Daoy (cell line): ENCODE results near the gene ST3GAL3. TPM values are rescaled to one million over a fixed set of nuclear protein-coding genes. Genes with fewer than 3 reads are reported as not detected.
"Not testable (repeated sequence)": the region's sequence is repeated elsewhere in the genome, so short reads cannot be mapped to it uniquely, and the experiment has no call there.

ENCODE experiments used
- DNase-seq: peaks from one replicate; pipeline ENCODE4 v3.0.0-alpha.2; 2015; ENCODE audit warnings: low read depth
- total RNA-seq: library from RNA; depleted of rRNA; stranded (reverse); fragments of >200 nt; shearing (Covaris generic); gene quantifications from 2 replicates; pipeline ENCODE4 v1.2.3, GENCODE V29; 2014

Gene ST3GAL3
- total RNA-seq, 1 experiment from 2014 or later, result 13.0 TPM

DNA sequence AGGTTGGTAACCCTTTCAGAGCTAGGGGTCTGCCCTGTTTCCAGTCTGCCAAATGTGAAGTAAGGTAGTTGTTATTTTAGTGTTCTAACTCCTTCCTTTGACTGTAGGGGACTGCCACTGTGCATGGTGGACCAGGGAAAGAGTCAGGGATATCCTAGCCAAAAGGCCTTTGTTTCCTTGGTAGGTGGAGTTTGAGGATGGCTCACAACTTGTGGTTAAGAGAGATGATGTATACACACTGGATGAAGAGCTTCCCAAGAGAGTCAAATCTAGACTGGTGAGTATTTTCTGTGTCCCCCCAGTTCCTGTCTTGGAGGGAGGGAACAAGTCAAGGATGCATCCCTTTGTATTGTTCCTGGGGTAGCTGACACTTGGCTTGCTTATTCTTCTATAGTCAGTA is 3.5 kb upstream of the ST3GAL3 start:
- DNase-seq, result no peak

DNA sequence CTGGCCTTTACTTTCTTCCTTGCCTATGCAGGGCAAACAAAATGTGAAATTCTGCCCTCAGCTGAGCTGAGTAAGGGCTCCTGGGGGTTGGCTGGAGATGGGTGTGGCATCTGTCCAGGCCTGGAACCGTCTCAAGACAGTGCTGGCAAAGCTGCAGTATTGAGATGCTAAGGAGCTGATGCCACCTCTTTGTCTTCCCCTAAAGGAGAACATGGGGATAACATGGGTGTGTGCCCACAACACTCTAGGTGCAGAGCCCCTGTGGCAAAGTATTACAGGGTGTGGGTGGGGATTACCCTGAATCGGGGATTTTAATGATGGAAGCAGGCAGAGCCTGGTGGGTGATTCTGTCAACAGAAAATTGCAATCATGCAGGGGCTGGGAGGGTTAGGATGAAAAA is 2.5 kb upstream of the ST3GAL3 start:
- no peak for DNase-seq

DNA sequence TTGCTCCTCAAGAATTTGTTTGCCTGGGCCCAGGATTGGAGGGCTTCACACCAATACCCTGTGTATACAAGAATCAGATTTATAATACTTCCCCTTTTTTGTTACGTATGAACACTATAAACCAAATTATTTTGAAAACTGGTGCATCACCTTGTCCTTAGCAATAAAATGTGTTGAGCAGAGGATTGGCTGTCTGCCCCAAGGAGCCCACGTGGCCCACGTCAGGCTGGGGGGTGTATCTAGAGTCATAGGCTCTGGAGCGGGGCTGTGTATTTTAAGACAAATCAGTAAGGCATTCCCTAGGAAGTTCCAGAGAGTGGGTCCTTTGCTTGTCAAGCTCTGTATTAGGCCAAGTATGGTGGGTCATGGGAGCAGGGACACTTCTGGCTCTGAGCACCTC is 2.0 kb upstream of the ST3GAL3 start:
- no peak for DNase-seq

DNA sequence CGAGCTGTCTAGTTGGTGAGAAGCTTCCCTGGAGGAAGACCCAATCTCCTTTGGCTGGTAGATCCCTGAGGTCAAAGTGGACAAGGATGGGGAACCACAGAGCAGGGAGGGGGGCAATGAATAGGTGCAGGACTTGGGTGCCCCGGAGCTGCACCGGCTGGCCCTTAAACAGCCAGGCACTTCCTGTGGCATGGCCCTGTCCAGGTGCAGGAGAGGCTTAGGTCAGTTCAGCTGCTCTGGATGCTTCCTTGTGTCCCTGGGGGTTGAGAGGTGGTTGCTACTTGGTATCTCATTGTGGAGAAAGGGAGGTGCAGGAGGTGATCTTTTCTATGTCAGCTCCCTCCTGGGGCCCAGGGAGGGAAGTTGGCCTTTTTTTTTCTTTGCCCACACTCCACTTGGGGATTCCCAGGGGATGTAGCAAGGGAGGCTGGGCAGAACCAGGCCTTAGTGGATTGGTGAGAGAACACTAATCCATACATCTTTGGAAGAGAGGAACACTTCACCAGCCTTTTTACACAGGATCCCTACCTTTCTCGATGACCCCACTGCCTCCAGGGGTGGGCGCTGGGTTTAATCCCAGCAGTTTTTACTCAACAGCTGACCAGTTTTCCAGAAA is 1.2 kb upstream of the ST3GAL3 start:
- peak; percentile 32 for DNase-seq

DNA sequence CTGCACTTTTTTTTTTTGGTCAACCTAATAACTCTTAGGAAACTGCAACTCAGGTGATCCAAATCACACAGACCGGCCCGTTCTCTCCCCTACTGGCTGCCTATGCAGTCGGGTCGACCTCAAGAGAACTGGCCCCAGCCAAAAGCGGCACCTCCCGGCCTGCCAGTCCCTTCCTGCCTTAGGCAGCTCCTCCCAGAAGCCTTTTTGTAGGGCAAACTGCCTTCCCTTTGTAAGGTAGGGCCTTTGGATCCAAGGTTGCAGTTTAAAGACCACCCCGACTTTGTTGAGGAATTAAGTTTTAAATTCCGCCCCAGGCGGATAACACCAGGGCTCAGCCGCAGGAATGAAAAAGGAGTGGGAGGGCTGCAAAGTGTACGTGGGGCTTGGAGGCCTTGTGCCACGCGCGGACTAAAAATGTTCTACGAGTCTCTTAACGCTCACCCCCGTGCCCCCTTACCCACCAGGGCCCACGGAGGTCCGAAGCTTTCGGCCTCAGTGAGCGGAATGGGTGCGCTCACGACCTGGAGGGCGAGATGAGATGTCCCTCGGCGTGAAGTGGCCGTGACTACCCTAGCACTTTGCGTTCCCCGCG is 642 bp upstream of the ST3GAL3 start:
- DNase-seq, result peak; percentile 48

DNA sequence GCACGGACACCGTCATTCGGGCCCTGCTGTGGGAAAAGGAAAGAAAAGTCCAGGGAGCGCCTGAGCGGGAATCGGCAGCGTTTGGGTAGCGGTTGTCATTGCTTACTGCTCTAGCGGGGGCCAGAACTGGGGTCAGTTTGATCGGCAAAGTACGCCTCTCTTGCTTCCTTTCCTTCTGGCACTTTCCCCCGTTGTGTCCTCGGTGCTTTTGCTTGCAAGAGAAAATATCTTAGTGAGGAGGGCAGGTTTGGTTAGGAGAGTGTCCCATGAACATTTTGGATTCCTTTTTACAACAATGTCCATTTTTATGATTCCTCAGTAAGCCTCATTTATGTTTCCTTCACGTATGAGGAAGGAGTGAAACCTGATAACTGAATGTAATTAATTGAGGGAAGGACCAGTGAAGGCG is 670 bp downstream of the ST3GAL3 start:
- no peak for DNase-seq

DNA sequence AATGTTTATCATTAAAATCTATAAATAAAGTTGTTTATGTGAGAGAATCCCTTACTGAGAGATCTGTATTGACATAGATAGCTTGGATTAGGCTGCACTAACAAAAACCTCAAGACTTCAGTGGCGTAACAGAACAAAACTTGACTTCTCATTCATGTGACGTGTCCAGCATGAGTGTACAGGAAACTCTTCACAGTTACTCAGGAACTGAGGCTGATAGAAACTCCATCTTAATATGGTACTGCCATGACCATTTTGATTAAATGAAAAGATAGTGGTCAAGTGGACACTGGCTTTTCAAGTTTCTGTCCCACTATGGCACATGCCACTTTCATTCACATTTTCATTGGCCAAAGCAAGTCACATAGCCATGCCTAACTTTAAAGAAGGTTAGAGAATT is 3.7 kb downstream of the ST3GAL3 start:
- peak; percentile 76 for DNase-seq

DNA sequence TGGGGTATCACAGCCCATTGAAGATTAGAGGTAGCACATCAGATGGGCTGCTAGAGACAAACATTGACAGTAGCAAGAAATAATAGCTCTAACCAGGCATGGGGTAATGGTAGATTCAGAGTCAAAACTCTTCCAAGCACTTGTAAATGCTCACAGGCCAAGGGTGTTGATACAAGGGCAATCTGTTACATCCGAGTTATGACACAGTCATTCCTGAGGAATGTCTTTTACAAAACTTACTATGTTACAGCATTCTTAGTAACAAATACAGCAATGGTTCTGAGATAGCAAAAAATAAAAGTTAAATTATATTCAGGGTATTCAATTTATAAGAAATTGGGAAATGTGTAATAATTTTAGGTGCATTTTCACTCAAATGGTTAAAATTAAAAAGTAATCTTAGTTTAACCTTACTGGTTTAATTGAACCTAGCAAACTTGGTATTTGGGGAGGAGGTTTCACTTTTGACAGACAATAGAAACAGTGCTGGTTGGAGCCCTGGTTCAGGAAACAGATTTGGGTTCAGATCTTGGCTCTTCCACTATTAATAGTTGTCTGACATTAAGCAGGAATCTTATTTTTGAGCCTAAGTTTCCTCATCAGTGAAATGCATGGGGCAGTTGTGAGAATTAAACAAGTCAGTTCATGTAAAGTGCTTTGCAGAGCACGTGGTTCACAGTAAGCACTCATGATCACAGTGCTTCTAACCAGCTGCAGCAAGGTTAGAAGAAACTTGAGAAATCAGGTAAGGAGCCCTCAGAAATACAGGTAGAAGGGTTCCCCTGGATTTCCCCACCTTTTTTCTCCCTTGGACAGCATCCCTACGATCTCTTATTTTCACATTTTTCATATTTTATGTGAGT is 4.4 kb downstream of the ST3GAL3 start:
- peak; percentile 68 for DNase-seq

DNA sequence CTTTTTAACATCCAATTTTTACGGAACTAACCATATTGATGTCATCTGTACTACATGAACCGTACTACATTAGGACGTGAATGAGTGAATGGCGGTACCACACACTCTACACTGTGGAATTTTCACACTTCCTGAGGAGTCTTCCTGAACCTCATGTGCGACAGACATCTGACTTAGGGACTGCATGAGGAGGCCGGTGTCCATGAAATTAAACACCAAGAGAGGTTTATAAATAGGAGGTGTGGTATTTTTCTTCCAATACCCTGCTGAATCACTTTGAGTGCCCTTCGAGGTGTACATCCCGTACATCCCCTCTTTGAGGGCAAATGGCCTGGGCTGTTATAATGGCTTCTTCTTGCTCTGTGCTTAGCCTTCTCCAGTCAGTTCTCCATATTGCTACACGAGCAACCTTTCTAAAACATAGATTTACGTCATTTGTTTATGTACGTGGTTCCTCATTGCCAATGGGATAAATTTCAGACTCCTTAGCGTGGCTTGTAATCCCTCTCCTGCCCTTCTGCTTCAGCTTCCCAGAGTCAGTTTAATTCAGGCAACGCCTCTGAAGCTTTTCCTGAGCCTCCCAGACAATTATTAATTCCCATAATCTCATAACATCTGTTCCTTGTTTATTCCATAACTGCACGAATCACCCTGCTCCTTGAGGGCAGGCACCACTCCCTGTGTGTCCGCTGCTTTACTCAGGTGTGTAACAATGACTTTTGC is 9.4 kb downstream of the ST3GAL3 start:
- no peak for DNase-seq

DNA sequence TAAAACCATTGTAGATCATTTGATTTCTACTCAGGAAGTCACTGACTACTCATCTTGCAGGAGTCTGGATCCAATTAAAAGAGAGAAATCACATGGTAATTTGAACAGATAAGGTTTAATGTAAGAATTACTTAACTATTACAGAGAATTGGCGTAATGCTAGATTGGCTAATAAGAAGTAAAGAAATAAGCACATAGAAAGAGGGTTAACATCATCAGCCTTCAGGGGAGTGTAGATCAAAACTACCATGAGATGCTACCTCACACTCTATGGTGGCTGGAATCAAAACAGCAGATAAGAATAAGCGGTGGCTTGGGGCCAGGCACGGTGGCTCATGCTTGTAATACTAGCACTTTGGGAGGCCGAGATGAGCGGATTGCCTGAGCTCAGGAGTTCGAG is 11.7 kb downstream of the ST3GAL3 start:
- DNase-seq, result no peak

DNA sequence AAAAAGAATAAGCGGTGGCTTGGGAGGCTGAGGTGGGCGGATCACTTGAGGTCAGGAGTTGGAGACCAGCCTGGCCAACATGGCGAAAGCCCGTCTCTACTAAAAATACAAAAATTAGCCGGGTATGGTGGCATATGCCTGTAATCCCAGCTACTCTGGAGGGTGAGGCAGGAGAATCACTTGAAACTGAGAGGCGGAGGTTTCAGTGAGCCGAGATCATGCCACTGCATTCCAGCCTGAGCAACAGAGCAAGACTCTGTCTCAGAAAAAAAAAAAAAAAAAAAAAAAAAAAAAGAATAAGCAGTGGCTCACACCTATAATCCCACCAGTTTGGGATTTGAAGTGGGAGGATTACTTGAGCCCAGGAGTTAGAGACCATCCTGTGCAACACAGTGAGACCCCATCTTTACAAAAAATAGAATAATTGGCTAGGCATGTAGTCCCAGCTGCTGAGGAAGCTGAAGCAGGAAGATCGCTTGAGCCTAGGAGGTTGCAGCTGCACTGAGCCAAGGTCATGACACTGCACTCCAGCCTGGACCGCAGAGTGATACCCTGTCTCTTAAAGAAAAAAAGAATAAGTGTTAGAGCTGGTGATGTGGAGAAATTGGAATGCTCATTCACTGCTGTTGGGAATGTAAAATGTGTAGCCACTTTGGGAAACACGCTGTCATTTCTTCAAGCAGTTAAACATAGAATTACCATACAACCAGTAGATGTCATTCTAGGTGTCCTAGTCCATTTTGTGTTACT is 12.5 kb downstream of the ST3GAL3 start:
- not testable (repeated sequence) for DNase-seq

DNA sequence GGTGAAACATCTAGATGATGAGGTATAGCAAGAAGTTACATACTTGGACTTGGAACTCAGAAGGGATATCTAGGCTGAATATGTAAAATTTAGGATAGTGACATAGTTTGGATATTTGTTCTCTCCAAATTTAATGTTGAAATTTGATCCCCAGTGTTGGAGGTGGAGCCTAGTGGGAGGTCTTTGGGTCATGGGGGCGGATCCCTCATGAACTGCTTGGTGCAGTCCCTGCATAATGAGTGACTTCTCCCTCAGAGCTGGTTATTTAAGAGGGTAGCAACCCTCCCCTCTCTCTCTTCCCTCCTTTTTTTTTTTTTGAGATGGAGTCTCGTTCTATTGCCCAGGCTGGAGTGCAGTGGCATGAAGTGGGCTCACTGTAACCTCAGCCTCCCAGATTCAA is 15.5 kb downstream of the ST3GAL3 start:
- no peak for DNase-seq

DNA sequence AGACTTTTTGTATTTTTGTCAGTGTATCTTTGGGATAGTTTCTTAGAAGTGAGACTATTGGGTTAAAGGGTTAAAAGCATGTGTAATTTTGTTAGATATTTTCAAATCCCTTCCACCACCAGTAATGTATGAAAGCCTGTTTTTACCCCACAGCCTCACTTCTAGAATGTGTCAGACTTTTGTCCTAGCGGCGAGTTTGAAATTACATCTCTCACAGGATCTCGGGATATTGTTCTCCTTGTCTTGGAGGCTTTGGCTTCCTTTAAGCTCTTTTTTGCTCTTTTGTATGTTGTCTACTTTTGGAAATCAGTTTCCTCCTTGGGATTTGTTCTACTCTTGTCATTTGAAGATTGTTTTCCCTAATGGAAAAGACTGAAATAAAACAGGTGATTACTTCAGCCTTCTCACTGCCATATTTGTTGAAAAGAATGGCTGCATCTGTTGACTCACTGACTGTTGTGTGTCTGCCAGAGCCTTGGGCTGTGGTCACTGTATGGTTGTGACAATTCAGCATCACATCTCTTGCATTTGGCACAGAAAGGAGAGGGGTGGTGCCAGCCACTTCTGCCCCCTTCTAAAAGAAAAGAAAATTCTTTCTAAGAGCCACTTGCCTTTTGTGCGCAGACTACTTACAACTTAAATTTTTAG is 22.6 kb downstream of the ST3GAL3 start:
- no peak for DNase-seq

DNA sequence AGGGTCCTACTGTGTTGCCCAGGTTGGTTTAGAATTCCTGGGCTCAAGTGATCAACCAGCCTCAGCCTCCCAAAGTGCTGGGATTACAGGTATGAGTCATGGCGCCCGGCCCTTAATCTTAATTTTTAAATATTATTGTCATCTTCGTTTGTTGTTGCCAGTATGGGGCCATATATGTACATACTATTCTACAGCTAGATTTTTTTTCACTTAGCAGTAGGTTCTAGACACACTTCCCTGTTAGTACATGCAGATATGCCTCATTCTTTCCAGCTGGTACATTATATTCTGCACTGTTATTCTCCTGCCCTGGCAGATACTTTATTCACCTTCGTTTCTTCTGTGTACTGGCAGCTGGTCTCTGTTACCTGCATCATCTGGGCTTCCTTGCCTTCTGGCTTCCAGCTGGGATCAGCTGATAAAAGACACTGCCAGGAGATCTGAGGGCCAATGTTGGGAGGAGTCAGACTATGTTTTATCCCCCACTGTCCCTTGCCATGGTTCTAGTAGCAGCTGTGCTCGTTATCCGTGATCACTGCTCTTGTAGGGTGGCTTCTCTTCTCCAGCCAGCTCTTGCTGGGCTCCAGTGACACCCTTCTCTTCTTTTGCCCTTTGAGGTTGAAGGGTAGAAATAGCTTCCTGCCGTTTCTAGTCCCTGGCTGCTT is 24.7 kb downstream of the ST3GAL3 start:
- no peak for DNase-seq

DNA sequence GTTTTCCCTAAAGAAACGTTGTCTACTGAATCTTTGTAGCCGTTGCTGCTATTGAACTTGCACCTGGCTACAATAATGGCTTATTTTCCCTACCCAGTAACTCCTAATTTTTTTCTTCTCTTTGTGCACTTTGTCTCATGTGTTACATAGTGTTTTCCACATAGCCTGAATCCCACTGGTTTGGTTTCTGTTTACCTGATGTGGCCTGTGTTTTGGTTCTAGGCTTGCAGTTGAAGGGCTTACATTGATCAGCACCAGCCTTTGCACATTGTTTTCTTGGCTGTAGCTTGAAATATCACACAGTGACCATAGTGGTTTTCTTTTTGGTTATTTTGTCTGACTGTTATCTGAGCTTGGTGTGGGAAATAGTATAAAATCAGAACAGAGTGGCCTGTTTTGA is 29.5 kb downstream of the ST3GAL3 start:
- DNase-seq, result no peak

DNA sequence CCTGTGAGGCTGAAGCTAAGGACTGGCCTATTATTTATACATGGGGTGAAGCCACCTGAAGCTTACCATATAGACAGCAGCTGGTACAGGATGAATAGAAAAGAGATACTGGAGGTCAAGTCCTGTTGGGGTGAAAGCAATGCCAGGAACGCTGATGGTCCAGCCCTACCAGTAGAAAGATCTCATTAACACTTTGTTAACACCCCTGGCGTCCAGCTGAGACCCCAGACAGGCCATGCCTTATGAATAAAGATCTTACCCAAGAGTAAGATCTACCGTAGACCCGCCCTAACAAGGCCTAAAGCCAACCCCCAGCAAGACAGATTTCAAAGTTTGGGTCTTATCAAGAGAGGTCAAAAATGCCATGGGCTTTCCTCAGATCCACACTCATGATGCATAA is 34.7 kb downstream of the ST3GAL3 start:
- DNase-seq, result no peak

DNA sequence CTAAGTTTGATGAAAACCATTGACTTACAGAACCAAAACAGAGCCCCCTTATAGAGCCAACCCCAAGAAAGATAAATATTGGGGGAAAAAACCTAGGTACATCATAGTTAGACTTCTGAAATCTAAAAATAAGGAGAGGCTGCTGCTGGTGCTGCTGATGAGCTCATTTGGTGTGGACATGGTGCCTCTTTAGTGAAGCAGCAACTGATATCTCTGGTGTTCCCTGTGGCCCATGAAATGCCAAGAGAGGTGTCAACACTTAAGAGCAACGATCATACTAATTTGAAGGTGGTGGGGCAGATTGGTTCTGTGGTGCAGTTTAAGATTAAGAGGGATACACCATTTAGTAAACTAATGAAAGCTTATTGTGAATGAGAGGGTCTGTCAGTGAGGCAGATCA is 35.9 kb downstream of the ST3GAL3 start:
- DNase-seq, result no peak

DNA sequence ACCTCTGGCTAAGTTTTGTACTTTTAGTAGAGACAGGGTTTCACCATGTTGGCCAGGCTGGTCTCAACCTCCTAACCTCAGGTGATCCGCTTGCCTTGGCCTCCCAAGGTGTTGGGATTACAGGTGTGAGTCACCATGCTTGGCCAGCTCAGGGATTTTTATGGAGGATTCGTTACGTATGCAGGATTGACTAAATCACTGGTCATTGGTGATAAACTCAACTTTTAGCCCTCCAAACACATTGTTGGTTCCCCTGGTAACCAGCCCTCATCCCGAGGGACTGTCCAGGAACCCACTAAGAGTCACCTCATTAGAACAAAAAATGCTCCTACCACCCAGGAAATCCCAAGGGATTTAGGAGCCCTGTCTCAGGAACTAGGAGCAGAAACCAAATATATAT is 40.4 kb downstream of the ST3GAL3 start:
- DNase-seq, result peak; percentile 5

DNA sequence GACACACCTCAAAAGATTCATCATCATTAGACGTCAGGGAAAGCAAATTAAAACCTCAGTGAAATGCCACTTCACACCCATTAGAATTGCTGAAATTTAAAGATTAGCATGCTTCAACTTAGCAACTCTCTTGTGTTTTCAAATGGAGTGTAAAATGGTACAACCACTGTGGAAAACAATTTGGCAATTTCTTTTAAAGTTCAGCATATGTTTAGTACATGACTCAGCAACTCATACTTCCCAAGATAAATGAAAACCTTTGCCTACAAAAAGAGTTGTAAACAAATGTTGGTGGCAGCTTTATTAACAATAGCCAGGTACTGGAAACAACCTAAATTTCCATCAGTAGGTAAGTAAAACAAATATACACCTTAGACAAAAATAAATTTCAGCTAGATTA is 42.7 kb downstream of the ST3GAL3 start:
- DNase-seq, result no peak

DNA sequence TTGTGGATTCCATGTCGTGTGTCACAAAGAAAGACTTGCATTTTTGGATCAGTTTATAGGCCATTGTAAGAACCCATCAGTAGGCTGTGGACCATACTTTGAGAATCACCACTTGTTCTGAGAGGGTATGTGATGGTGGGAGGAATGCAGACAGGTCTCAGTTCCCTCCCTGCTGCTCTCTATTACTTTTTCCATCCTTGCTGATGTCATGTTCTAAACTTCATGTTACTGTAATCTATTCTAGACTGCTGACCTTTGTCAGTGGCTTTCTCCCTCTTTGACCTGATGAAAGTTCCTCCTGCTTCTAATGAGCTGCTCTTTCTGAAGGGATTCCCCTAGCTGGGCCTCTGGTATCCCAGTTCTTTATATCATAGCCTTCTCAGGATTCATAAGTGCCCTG is 46.1 kb downstream of the ST3GAL3 start:
- DNase-seq, result no peak

DNA sequence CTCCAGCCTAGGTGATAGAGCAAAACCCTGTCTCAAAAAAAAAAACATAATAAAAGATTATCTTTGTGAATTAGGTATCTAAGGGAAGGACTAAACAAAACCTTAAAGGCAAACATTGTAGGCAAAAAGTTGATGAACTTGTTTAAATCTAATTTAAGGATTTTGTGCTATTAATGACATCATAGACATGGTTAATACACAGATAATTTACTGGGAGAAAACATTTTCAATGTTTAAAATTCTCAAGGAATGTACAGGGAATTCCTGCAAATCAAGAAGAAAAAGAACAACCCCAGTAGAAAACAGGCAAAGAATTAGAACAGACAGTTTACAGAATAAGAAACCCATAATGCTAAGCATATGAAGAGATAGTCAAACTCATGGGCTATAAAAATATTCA is 47.6 kb downstream of the ST3GAL3 start:
- no peak for DNase-seq
